GM19468 (cell line): ENCODE results near the gene LDHA.
"Not testable (repeated sequence)": the region's sequence is repeated elsewhere in the genome, so short reads cannot be mapped to it uniquely, and the experiment has no call there.

ENCODE experiments used
- ATAC-seq: cut with Tn5 transposase; IDR thresholded peaks from one replicate; pipeline ENCODE4 v1.9.1; 2021; ENCODE audit warnings: mild to moderate bottlenecking, moderate library complexity, moderate number of reproducible peaks; ENCODE audit not compliant: unreplicated experiment; ENCODE audit errors: extremely low read depth

The LDHA gene

DNA sequence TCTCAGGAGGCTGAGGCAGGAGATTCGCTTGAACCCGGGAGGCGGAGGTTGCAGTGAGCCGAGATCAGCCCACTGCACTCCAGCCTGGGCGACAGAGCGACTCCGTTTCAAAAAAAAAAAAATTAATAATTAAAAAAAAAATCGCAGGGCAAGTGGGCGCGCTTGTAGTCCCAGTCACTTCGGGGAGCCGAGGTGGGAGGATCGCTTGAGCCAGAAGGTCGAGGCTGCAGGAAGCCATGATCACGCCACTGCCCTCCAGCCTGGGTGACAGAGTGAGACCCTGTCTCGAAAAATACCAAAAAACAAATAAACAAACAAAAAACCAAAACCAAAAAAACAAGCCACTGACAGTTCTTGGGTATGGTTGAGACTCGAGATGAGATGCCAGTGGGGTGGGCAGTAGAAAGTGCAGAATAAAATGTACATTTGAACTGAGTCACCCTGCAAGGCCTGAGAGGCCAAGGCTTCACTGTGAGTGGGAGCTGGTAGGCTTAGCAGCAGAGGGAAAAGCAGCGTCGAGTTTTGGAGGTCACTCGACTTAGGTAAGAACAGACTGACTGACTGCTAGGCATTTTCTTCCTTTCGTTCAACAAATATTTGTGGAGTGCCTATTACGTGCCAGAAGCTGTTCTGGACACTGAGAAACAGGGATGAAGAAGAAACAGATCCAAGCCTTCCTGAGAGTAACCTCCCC is 635 bp upstream of the LDHA start:
- ATAC-seq = no peak

DNA sequence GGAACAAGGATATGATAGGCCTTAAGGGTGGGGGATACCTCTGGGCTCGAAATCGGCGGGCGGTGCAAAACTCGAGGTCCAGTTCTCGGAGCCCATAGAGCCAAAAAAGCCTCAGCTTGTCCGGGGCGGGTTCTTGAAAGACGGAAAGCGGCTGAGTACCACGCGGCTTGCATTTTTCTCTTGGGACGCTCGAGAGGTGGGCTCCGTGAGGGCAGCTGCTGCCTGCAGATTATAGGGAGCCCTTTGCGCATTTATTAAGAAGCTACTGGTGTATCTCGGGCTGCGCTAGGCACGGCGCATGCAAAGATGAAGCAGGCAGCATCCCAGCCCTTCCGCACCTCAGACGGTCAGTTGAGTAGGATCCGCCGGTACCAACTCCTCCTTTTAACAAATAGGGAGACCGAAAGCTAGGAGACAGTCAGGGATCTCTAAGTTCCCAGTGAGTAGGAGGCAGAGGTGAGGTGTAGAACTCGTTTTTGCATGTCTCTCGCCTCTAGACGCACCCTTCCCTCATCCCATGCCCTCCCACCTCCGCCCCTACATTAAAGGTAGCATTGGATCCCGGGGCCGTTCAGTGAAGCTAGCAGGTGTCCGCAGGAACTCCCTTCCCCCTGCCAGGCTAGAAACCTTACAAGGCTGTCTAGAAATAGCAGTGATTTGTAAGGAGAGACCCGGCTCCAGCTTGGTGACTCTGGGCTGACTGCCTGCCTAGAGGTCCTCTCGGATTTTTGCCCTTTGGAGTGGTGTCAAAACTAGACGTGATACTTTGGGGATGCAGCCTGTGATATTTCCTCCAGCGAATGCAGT is 768 bp downstream of the LDHA start:
- no peak for ATAC-seq

DNA sequence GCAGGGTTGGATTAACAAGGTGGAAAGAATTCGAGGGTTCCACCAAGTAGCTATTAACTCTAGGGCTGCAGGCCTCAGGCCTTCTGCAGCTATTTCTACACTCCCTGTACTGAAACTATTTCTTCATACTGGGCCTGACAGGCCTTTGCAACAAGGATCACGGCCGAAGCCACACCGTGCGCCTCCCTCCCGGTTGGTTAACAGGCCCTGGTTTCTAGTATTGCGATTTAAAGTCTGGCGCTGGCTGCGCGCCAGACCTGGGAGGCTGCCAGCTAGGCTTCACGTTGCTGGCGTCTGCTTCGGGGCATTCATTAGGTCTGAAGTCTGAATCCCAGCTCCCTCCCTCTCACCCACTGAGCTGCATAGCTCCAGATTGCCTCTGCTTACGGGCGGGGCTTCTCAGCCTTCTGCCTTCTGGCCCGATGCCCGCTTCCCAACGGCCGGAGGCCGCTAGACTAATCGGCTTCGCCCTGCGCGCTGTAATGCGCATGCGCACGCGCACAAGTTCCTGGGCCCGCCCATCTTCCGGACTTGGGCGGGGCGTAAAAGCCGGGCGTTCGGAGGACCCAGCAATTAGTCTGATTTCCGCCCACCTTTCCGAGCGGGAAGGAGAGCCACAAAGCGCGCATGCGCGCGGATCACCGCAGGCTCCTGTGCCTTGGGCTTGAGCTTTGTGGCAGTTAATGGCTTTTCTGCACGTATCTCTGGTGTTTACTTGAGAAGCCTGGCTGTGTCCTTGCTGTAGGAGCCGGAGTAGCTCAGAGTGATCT is 1.6 kb downstream of the LDHA start:
- peak; percentile 78 for ATAC-seq

DNA sequence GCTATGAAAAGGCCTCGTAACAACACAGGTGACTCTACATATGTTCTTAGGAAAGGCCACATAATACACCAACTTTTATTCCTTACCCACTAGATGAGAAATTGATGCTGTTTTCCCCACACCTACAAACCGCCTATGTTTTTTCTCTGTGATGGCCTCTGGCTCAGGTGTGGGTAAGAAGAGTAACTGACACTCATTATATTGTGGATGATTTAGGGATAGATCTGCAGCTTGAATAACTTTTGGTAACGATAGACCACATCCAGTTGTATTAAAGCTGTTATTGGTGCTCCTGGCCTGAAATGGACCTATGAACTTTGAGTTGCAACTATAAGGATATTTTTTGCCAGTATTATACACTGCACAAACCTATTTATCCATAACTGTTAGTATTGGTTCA is 3.6 kb downstream of the LDHA start:
- no peak for ATAC-seq

DNA sequence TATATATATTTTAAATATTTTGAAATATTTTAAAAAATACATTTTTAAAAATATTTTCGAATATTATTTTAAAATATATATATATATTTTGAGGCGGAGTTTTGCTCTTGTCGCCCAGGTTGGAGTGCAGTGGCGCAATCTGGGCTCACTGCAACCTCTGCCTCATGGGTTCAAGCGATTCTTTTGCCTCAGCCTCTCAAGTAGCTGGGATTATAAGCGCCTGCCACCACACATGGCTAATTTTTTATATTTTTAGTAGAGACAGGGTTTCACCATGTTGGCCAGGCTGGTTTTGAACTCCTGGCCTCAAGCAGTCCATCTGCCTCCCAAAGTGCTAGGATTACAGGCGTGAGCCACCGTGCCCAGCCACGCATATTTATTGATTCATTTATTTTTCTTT is 6.7 kb downstream of the LDHA start:
- ATAC-seq = not testable (repeated sequence)

DNA sequence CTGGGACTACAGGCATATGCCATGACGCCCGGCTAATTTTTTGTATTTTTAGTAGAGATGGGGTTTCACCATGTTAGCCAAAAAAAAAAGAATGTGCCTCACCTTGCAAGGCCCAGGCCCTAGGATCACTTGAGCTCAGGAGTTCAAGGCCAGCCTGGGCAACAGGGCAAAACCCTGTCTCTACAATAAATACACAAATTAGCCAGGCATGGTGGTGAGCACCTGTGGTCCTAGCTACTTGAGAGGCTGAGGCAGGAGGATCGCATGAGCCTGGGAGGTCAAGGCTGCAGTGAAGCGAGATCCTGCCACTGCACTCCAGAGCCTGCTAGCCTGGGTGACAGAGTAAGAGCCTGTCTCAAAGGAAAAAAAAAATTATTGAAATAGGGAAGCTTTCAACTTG is 9.7 kb downstream of the LDHA start:
- ATAC-seq = no peak

DNA sequence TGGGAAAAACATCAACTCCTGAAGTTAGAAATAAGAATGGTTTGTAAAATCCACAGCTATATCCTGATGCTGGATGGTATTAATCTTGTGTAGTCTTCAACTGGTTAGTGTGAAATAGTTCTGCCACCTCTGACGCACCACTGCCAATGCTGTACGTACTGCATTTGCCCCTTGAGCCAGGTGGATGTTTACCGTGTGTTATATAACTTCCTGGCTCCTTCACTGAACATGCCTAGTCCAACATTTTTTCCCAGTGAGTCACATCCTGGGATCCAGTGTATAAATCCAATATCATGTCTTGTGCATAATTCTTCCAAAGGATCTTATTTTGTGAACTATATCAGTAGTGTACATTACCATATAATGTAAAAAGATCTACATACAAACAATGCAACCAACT is 13.0 kb downstream of the LDHA start:
- not testable (repeated sequence) for ATAC-seq

DNA sequence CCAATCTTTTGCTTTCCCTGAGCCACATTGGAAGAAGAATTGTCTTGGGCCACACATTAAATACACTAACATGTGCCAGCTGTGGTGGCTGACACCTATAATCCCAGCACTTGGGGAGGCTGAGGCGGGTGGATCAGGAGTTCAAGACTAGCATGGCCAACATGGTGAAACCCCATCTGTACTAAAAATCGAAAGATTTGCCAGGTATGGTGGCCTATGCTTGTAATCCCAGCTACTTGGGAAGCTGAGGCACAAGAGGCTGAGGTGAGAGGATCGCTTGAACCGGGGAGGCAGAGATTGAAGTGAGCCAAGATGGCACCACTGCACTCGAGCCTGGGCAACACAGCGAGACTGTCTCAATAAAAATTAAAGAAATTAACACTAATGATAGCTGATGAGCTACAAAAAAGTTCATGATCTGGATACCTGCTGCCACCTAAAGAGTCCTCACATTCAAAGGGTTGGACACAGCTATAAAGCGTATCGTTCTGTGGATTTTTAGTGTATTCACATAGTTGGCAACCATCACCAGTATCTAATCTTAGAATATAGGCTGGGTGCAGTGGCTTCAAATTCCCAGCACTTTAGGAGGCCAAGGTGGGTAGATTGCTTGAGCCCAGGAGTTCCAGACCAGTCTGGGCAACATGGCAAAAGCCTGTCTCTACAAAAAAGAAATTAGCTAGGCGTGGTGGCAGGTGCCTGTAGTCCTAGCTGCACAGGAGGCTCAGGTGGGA is 14.4 kb downstream of the LDHA start:
- no peak for ATAC-seq

DNA sequence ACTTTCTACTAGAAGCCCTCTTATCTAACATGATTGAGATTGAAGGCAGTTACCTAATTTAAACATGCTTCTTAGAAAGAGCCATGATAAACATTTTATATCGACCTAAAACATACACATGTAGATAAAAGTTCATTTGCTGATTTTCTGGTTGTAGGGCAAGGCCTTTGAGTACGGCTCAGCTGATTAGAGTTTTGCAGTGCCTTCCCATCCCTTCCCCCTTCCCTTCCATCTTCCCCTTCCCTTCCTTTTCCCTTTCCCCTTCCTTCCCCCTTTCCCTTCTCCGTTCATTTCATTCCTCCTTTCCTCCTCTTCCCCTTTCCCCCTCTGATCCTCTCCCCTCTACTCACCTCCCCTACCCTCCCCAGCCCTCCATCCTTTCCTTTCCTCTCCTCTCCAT is 22.1 kb downstream of the LDHA start:
- ATAC-seq = no peak

DNA sequence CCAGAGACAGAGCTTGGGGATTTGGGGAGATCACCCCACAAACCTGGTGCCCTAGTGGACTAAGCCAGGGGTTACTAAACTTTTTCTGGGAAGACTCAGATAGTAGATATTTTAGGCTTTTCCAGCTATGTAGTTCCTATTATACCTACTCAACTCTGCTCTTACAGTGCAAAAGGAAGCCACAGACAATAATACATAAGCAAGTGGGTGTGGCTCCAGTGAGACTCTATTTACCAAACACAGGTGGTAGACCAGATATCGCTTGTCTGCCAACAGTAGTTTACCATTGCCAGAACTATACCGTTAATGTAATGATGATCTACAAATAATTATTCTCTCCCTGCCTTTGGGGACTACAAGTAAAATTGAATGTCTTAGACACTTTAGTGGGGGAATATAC is 24.7 kb downstream of the LDHA start:
- no peak for ATAC-seq

DNA sequence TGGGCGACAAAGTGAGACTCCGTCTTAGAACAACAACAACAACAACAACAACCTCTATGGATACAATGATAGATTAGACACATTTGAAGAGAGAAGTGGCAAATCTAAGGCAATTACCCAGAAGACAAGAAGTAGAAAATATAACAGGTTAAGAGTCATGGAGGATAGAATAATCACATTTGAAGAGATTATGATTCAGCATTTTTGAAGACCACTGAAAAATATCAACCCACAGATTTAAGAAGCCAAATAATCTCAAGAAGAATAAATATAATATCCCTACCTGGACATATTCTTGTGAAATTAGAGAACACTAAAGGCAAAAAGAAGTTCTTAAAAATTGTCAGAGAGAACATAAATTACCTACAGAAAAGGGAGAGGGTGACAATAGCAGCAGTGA is 25.7 kb downstream of the LDHA start:
- ATAC-seq = no peak

DNA sequence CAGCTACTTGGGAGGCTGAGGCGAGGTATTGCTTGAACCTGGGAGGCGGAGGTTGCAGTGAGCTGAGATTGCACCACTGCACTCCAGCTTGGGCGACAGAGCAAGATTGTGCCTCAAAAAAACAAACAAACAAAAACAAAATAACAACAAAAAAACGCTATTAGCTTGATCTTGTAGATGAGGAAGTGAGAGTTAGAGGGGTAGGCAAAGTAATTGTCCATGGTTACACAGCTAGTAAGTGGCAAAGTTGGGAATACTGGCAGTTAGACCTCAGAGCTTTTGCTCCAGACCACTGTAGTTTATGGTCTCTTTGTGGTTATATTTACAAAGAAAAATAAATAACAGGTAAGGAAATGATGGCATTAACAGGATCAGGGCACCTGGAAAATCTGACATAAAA is 32.9 kb downstream of the LDHA start:
- ATAC-seq = no peak

DNA sequence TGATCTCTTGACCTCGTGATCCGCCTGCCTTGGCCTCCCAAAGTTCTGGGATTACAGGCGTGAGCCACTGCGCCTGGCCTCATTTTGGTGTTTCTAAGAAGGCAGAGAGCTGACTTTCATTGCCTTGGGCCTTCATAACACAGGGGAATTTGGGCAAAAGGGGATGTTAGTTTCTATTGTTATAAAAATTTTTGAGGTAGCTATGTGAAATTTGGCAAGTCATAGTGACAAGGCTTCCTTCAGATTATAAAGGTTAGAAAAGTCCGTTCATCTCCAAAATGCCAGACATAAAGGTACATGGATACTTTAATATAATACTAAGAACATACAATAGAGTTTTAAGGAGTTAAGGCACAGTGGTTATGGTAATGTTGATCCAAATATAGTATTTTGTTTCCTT is 35.0 kb downstream of the LDHA start:
- ATAC-seq = no peak

DNA sequence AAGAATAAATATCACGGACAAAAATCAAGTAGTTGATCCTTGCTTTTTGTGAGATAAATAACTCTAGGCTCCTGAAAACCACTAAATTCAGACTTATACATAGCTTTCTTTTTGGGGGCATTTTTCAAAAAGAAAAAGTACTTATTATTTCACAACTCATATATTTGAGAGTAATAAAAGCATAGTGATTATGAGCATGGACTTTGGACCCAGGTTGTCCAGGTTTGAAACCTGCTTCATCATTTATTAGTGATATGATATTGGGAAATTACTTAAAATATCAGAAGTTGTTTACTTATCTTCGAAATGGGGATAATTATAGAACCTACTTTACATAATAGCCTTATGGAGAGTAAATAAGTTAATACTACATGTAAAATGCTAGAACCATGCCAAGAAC is 44.3 kb downstream of the LDHA start:
- ATAC-seq = no peak

DNA sequence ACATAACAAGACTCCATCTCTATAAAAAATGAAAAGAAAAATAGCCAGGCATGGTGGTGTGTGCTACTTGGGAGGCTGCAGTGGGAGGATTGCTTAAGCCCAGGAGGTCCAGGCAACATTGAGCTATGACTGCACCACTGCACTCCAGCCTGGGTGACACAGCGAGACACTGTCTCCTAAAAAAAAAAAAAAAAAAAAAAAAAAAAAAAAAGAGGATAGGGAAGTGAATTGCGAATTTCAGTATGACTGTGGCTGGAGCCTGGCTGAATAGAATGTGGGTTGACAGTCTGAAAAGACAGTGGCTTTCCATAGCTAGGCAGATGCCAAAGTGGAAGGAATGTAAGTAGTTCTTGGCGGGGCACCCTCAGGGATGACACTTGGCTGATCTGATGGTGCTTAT is 54.9 kb downstream of the LDHA start:
- no peak for ATAC-seq

DNA sequence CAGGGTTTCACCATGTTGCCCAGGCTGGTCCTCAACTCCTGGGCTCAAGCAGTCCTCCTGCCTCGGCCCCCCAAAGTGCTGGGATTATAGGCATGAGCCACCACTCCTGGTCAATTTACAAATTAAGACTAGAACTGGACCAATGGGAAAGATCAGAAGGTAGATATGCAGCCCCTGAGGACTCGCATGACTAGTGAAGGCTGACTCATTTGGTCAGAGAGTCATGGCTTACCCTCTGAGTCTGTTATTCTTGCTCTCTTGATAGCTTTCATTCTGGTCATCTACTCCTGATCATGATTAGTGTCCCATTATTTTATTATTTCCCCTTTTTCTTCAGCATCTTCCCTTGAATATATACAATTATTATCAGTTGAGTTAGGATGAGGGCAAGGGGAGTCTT is 58.6 kb downstream of the LDHA start:
- ATAC-seq = no peak

DNA sequence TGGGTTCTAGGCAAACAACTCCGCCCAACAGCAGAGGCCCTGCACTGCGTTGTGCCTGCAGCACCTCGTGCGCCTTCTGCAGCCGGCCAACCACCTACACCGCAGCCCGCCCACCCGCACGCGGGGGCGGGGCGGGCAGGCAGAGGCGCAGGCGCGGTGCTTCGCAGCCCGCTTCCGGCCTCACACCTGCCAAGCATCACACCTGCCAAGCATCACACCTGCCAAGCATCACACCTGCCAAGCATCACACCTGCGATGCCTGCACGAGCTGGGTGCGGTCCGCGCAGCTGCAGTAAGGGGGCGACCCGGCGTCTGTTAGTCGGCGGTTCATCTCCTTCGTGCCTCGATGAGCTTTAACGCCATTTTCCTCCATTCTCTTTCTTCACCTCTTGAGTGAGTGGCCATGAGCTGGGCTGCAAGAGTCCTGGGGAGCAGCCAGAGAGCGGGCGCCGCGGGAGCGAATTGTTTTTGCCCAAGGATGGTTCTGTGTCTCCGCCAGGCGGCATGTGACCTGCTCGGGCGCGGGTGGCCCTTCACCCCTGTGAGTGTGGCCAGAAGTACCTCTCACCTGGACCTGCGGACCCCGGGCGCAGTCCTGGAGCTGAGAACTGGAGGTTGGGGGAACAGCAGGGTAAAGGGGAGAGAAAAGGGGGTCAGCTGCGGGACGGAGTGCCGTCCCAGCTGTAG is 61.5 kb downstream of the LDHA start, which contains the start of gene LDHAL6A:
LDHAL6A (plus strand) TSS at position 171 of the 687 bp plus-strand sequence. CDS start 825 bp downstream, outside the sequence.
- no peak for ATAC-seq

DNA sequence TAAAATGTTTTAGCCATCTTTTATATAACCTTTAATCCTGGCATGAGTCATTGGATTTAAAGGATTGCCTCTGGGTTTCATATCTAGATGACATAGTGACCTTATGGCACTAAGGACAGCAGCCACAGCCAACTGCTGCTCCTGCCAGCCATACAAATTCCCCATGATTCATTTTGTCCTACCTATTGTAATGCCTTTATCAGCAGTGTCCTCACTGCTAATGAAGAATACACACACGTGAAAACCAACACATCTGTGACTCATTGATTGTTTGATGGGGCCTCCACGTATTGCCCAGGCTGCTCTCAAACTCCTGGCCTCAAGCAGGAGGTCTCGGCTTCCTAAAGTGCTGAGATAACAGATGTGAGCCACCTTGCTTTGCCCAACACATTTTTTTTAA is 63.1 kb downstream of the LDHA start:
- ATAC-seq = no peak
